HepG2 (cell line): Measurements from ENCODE around the gene COL8A2.

ENCODE experiments used
- POLR2AphosphoS2 ChIP-seq: IDR thresholded peaks from 2 replicates; pipeline ENCODE4 v1.6.1; 2011; ENCODE audit warnings: low read depth, low read length, improper control_type of control experiment
- RFX1 ChIP-seq: fragments of 450-650 bp; IDR thresholded peaks from 2 replicates; pipeline ENCODE4 v1.6.1; 2017
- TGIF2 ChIP-seq: IDR thresholded peaks from 2 replicates; pipeline ENCODE4 v1.6.1; 2016; ENCODE audit warnings: control low read depth, missing compliant biosample characterization
- ZNF672 ChIP-seq: sonication (generic); formaldehyde crosslinking; IDR thresholded peaks from 2 replicates; pipeline ENCODE4 v1.8.1; 2022; ENCODE audit warnings: missing genetic modification reagents
- ZSCAN9 ChIP-seq: IDR thresholded peaks from 2 replicates; pipeline ENCODE4 v1.6.1; 2016; ENCODE audit warnings: borderline replicate concordance
- TF ChIP-seq, protein P1 (sequence below): IDR thresholded peaks from 2 replicates; pipeline ENCODE4 v1.6.1; 2016; ENCODE audit warnings: low read depth, borderline replicate concordance
- TF ChIP-seq, protein P2 (sequence below): IDR thresholded peaks from 2 replicates; pipeline ENCODE4 v1.6.1; 2012; ENCODE audit warnings: inconsistent platforms
- TF ChIP-seq, protein P3 (sequence below): sonication (generic); formaldehyde crosslinking; IDR thresholded peaks from 2 replicates; pipeline ENCODE4 v1.5.0; 2020; ENCODE audit warnings: mild to moderate bottlenecking, missing genetic modification reagents, moderate library complexity

DNA sequence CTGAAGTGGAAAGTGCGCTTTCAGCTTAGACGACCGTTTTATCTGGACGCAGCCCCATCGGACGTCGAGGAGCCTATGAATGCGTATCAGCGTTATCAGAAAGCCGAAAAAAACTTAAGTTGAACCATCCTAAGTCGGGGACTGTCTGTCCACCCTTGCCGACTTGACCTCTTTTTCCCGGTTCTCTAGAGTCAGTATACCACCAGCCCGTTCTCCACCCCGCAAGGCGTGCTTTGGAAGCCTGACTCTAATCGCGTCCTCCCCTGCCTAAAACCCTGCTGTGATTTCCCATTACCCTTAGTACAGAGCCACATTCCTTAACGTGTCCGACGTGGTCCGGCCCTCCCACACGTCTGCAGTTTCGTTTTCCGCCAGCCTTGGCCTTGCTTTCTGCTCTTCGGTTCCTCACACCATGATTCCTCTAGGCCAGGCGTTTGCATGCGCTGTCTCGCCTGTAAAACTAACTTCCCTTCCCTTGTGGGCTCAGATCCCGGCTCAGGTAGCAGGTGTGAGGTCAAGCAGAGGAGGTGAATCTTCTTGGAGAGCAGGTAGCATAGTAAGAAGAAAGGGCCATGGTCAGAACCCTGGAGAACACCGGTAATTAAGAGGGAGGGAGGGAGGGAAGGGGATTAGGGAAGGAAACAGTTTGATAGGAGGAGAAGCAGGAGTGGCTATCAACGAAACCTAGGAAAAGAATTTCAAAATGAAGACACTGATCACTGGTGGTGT, 35.5 kb downstream of the COL8A2 start:
- TF ChIP-seq, protein P1, sequence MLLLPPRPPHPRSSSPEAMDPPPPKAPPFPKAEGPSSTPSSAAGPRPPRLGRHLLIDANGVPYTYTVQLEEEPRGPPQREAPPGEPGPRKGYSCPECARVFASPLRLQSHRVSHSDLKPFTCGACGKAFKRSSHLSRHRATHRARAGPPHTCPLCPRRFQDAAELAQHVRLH (CRISPR knock-in tag) = no peak
- TF ChIP-seq, protein P2, sequence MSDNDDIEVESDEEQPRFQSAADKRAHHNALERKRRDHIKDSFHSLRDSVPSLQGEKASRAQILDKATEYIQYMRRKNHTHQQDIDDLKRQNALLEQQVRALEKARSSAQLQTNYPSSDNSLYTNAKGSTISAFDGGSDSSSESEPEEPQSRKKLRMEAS = 0 out of 2 replicates have a peak, but pooled peaks have one; percentile 26
- no peak for TF ChIP-seq RFX1
- TF ChIP-seq, protein P3, sequence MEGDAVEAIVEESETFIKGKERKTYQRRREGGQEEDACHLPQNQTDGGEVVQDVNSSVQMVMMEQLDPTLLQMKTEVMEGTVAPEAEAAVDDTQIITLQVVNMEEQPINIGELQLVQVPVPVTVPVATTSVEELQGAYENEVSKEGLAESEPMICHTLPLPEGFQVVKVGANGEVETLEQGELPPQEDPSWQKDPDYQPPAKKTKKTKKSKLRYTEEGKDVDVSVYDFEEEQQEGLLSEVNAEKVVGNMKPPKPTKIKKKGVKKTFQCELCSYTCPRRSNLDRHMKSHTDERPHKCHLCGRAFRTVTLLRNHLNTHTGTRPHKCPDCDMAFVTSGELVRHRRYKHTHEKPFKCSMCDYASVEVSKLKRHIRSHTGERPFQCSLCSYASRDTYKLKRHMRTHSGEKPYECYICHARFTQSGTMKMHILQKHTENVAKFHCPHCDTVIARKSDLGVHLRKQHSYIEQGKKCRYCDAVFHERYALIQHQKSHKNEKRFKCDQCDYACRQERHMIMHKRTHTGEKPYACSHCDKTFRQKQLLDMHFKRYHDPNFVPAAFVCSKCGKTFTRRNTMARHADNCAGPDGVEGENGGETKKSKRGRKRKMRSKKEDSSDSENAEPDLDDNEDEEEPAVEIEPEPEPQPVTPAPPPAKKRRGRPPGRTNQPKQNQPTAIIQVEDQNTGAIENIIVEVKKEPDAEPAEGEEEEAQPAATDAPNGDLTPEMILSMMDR (CRISPR knock-in tag) = no peak
- no peak for TF ChIP-seq TGIF2
- no peak for TF ChIP-seq POLR2AphosphoS2
- TF ChIP-seq ZNF672 = no peak
- TF ChIP-seq ZSCAN9 (CRISPR knock-in tag) = no peak
